ENCODE data around the gene KIF1C.

KIF1C gene

DNA sequence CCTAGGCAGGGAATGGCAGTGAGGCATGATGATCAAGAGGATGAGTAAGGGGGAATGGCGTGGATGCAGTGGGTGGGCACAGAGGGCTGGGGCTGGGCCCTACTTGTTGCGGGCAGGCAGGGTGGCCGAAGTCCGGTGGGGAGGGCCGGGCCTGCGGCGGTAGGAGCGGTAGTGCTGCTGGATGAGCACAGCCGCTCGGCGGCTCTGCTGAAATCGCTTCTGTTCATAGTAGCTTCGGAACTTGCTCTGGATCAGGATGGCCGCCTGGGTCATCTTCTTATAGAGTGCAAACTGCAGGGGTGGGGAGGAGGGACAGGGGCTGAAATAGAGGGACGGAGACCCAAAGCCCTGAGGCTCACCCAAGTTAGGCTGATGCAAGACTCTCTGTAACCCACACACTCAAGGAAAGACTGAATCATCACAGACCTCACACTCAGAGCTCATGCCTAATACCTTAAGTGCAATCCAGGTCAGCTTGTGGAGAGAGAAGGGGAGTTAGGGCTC is 28.7 kb upstream of the KIF1C start:
- peak; percentile 95 for DNase-seq

DNA sequence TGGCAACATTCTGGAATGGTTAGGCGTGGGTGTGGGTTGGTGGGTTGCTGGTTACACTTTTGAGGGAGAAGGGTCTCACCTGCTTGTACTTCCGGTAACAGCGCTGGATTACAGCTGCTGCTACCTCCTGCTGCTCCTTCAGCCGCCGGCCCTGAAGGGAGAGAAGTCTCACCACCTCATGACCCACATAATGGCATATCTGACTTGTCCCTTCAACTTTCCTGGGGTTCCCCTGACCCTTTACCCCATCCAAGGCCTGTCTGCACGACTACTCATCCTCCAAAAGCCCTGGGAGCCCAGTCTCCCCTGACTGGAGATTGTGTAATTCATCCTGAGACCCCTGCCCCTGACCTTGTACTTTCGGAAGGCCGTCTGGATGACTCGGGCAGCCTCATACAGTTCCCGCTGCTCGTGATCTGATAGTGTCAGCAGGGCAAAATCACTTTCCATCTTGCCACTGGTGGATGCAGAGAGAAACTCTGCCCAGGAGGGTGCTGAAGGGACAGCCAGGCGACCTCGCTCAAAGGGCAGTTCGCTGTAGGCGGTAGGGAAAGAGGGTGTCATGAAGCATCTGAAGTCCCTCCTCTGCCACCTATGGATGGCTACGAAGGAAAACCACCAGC is 28.1 kb upstream of the KIF1C start:
- DNase-seq = peak; percentile 31

DNA sequence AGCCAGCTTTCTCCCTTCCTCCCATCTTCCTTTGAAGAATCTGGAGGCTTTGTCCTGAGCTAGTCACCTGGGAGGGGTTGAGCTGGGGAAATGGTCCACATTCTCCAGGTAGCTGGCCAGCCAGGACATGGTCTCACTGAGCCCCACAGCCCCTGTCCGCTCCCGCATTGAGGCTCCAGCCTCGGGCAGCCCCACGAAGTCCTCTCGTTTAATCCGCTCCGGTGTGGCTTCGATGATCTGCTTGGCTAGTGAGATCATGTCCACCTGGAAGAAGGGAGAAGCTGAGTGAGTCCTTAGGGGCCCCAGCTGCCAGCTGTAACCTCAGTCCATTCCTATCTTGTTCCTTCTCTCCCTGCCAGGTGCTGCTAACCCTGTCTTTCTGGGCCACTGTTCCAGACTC is 27.5 kb upstream of the KIF1C start:
- no peak for DNase-seq

DNA sequence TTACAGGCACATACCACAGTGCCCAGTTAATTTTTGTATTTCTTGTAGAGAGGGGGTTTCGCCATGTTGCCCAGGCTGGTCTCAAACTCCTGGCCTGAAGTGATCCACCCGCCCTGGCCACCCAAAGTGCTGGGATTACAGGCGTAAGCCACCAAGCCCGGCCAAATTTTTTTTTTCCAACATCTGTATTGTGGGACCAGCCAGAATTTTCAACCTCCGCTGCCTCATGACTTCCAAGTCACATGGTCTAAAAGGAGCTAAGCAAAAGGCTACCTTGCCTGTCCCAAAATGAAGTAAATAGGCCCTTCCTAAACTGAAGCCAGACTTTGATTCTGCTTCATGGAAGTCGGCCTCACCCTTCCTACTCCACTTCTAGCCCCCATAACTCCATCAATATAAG is 25.9 kb upstream of the KIF1C start:
- DNase-seq = no peak

DNA sequence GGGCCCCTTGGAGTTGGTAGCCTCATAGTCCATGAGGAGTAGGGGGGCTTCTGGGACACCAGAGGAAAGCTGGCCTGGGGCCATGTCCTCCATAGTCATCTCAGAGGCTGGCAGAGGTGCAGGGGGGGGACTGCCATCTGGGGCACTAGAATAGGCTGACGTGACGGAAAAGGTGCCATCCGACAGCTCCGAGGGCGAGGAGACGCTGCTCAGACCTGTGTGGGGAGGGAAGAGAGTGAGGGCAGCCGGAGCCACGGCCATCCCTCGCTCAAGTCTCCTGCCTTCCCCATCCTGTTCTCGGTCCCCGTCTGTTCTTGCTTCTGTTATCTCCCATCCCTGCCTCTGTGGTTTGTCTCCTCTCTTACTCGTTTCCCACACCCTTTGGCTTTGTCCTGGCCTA is 25.4 kb upstream of the KIF1C start:
- no peak for DNase-seq

DNA sequence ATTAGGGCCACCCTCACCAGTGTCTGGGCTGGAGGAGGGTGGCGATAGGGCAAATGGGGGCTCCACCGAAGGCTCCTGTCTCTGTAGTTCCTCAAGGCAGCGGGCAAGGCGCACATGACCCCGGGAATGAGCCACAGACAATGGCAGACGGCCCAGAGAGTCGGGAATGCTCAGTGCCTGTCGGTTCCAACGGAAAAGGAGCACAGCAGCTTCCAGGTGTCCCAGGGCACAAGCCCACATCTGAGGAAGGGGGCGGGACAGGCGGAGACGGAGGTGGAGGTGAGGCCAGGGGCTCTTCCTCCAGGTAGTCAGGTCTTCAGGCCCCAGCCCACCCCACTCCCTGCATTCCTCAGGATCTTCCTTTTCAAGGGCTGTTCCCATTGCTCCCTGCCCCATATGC is 25.0 kb upstream of the KIF1C start:
- no peak for DNase-seq

DNA sequence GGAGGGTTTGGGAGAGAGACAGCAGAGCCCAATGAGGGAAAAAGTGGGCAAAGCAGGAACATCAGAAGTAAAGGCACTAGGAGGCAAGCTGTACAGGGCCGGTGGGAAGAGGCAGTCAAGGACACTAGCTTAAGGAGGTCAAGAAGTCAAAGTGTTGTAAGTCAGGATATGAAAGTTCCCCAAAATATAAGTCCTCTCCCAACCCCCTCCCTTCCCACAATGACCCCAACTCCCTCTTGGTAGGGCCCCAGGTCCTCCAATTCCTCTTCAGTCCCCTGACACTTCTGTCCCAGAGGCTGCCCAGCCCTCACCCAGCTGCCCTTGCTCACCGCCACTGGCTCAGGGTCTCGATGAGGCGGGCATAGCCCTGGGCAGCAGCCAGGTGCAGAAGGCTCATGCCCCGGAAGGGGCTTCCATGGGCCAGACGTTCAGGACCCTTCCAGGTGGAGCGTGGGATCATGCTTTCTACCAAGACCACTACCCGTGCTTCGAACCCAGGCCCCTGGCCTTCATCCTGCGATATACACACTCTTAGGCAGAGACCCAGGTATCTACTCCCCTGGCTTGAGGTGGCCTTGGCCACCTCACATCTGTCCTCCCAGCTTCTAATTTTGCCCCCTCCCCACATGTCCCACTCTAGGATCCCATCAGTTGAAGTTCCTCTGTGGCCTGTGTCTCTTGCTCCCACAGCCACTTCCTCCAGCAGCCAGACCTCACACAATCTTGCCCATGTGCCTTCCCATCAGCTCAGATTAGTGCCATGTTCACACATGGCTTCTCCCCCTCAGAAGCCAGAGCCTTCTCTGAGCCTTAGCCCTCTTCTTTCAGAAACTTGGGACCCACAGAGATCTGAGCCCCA is 24.3 kb upstream of the KIF1C start:
- DNase-seq = no peak

DNA sequence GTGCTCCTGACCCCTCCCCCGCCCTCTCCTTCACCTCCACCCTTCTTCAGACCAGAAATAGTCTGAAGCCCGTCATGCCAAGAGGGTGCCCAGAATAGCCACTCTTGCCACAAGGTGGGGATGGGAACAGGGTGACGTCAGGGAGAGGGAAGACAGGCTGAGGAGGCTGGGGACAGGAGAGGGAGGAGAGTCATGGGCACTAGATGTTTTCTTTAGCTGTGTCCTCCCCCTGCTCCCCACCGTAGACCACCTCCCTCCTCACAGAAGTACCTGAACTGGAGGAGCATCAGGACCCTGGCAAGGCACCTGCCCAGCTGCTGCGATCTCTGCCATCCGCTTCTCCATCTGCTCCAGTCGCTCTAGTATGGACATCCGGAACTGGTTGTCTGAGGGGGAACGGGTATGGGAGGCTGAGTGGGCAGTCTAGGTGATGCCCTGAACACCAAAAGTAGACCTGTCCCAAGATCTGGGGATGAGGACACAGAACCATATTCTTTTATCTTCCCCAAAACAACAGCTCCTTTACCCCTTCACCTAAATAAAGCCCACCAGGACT is 23.6 kb upstream of the KIF1C start:
- DNase-seq = no peak

DNA sequence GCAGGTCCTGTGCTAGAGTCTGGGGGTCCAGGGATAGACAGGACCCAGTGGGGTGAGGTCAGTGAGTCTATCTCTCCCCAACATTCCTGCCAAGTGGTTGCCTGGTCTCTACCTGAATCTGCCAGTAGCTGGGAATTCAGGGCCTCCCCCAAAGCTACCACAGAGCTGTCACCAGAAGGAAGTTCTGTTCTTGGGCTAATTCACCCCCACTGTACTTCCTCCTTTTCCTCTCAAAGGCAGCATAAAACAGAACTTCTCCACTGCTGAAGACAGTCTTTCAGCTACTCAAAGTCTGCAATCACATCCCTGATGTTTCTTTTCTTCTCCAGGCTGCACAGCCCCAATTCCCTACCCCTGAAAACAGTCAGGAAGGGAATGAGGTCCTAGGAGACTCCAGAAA is 19.0 kb upstream of the KIF1C start:
- no peak for DNase-seq

DNA sequence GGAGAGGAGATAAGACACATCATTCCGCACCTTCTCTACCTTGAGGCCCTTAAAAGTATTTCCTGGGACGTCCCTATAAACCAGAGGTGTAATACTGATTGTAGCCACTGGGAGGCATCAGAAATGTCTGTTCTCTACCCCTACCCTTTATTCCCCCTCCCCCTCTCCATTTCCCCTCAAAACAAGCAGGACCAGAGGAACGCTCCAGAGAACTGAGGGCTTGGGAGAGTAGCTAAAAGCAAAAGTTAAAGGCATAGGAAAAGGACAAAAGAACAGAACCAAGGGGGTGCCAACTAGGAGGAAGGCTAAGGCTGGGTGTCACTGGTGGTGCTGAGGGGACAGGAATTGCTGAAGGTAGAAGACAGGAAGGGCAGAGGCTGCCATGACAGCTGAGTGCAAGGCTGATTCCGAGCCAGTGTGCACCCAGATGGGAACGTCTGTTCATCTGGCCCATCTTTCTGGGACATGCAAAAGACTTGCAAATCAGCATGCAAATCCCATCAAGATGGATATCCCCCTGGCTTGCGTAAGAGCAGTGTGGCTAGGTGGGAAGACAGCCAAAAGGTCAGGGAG is 17.0 kb upstream of the KIF1C start:
- peak; percentile 65 for DNase-seq

DNA sequence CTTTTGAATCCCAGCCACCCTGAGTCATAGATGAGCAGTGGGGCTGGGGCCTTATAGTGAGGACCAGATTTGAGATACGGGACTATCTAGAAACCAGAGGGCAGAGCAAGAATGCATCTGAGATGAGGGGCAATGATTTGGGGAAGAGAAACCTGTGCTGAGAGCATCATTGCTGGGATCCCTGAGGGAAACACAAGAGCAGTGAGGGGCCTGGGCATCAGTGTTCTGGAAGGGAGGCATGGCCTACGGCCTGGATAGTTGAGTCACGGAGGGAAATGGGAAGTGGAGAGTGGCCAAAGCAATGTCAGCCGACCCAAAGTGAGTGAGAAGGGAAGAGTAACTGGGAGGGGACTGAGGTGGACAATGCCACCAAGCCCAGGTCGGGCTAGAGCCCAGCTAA is 15.4 kb upstream of the KIF1C start:
- DNase-seq = no peak

DNA sequence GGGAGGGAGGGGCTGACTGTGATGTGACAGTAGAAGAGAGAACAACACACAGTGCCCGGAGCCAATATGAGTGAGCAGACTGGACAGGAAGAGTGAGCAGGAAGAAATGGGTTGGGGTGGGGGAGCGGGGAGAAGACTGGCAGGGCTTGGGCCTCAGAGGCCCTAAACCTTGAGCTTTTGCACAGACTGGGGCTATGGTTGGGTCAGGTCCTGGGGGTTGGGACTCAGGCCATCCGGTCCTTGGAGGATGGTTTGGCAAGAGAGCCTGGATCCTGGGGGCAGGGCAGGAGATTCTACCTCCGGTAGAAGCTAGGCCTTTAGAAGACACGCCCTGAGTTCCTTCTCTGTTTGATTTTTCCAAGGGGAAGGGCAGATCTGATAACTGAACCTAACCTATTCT is 11.3 kb upstream of the KIF1C start:
- DNase-seq = peak; percentile 19

DNA sequence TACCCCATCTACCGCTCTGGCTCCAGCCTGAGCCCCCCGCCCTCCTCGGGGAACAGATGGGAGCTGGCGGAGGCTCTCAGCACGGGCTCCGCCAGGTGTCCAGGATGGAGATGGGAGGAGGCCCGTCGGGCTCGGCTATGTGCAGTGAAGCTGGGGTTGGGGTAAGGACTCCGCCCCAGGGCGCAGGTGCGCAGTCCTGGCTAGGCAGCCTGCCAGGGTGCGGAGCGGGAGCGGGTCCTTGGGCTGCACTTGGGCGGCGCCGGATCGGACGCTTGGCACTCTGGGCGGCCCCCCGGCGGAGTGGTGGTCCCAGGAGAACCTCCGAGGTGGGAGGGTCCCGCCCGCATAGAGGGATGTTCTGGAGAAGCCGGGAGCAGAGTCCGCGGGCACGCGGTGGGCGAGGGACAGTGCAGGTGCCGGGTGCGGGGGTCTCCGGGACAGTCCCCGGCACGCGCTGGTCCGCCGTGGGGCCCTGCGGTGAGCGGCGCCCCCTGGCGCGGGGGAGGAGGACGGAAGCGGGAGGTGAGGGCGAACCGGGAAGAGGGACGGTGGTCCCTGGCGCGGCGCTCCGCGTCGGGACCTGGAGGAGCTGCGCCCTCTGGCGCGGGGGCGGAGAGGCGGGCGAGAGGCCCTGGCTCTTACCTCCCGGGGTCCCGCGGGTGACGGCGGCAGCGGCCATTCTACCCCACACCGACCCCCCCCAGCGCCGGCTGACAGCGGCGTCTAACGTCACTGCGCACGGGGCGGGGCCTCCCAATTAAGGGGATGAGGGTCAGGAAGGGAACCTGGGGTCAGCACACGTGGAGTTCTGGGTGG is 10.6 kb upstream of the KIF1C start, which contains the start of gene CAMTA2:
Gene CAMTA2 (minus strand): TSS at position 725 of the 816 bp plus-strand sequence. CDS start 1,453 bp downstream, outside the sequence.
- peak; percentile 84 for DNase-seq

DNA sequence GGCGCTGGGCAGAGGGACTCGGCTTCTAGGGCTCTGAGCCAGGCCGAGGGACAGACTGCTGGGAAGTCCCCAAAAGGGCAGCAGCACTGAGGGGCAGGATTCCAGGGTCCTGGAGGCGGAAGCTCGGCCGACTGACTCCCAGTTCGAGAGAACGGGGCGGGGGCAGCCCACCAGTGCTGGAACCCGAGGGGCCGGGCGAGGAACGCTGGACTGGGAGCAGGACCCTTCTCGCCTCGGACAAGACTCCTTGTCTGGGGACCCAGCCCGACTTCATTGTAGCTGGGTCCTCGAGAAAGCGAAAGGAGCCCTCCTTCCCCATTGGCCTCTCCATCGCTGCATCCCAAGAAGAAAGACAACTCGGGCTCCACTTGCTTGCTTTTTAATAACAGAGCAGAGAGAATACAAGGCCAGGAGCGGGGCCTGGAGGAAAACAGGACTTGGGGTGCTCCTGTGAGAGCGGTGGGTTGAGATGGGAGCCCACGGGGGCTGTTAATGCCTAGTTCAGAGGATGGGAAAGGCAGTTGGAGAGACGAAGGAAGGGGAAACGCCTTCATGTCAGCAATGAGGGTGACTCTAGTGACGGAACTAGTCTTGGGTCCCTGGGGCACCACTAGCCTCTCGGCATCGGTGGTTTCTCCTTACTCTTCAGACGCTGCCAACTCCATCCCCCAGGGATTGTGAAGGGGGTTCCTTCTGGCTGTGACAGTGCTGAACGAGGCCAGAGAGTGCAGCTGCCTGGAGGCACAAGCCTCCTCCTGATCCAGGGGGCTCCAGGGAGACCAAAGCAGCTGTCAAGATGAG is 9.8 kb upstream of the KIF1C start:
- DNase-seq = peak; percentile 42

DNA sequence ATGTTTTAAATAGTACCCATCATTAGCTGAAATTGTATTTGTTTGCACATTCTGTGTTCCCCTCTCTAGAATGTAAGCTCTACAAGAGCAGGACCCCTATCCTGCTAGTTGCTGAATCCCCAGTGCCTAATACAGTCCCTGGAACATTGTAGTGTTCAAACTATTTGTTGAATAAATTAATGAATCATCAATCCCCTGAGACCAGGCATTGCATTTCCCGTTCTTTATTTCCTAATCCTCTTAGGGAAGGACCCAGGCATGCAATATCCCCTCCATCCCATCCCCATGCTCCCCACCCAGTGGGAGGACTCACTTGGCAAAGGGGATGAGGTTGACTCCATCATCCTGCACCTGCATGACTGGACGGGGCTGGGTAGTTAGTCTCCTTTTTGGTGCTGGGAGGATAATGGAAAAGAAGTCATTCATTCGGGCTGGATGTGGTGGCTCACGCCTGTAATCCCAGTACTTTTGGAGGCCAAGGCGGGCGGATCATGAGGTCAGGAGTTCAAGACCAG is 3.6 kb upstream of the KIF1C start:
- DNase-seq = peak; percentile 18

DNA sequence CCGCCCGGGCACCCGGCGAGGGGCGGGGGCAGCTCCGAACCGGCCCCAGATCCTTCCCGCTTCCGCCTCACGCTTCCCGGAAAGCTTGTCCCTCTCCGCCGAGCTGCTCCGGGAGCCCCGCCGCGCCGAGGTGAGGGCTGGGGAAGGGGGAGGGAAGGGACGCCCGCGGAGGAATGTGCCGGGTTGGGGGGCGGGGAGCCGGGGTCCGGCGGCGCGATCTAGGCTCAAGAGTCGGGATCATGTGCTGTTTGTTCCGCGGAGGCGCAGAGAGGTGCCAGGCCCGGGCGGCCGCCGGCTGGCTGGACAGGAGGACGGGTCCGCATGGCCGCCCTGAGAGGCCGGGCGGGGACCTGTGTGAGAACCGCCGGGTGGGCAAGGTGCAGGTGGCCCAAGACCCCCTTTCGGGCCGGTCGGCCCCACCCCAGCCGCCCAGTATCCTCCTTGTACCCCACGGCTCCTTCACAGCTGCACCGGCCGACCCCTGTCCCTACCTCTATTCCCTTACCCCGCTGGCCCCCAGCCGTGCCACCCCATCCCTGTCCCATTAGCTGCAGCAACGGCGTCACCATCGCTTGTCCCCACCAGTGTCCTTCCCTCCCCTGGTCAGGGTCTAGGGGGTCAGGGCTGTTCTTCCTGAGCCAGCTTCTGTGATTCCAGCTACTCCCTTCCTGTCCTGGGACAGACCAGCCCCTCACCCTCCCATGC is 429 bp downstream of the KIF1C start:
- no peak for DNase-seq

DNA sequence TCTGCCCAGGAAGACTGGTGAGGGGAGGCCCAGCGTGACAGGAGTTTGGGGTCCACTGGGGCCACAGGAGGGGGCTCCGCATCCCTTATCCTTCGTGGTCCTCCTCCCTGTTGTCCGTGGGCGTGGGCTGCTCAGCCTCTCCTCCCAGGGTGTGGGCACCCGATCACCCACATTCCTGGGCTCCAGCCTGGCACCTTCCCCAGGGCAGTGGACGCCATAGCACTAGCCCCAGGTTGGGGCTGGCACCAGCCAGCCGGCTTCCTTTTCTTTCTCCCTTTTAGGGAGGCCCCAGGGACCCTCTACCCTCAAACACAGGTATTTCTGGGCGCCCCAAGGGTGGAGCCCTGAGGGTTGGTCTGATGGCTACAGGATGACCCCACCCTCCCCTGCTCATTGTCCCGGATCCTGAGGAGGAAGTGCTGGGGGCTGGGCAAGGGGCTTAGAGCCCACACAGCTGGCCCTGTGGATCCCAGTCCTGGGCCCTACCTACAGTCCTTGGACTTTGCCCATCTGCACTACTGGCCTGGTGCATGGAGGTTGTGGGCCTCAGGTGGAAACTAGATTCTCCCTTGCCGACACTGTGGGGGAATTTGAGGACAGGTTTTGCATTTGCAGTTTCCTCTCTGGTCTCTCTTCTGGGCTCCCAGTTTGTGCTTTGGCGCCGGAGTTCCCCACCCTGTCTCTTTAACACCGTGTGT is 1.1 kb downstream of the KIF1C start:
- DNase-seq = no peak

DNA sequence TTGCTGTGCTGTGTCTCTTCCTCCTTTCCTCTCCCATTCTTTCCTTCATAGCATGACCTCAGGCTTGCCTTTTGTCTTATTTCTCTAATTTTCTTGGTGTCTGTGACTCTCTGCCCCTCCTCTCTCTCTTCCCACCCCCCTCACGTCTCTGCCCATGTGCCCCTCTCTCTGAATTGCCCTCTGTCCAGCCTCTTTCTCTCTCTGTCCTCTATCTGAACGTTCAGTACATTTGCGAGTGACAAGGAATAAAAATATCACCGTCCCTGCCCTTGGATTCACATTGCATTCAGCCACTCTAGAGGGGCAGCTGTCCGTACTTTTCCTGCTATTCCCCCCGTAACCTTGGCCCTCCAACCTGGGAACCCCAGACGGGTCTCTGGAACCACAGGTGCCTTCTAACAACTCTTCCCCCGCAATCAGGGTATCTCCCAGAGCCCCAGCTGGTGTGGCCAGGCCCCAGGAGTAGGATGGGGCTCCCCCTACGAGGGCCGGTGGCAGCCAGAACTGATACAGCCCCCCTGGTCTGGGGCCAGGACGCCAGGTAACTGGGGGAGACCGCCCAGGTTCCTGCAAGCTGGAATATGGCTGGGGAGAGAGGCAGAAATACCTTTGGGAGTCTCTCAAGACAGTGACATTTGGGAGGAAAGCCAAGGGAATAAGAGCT is 1.8 kb downstream of the KIF1C start:
- DNase-seq = no peak

DNA sequence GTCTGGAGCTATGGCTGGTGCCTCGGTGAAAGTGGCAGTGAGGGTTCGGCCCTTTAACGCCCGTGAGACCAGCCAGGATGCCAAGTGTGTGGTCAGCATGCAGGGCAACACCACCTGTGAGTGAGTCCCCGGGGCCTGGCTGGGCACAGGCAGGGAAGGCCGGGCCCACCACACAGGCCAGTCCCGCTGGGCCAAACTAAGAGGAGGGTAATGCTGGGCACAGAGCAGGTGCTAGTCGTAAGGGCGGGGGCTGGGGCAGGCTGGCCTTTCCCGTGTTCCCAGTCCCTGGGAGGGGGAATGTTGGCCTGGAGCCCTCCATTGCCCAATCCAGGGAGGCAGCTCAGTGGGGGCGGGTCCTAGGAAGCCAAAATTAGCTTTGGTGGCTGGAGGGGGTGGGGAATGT is 2.5 kb downstream of the KIF1C start:
- DNase-seq = no peak
